ENCODE data around the gene NPAS3.

- TF ChIP-seq CTCF (IDR thresholded peaks at IDR 0.05; ENCODE audit: low read depth, low read length, missing input control), result no peak
- TF ChIP-seq SP1 (IDR thresholded peaks at IDR 0.05), result no peak
- TF ChIP-seq TAF1 (conservative IDR thresholded peaks at IDR 0.05), result no peak
- no peak for TF ChIP-seq YY1 (IDR thresholded peaks at IDR 0.05)
- no peak for TF ChIP-seq ATF3 (IDR thresholded peaks at IDR 0.05)
- TF ChIP-seq ZBTB33 (IDR thresholded peaks at IDR 0.05), result no peak
- no peak for TF ChIP-seq MAX (IDR thresholded peaks at IDR 0.05)
- TF ChIP-seq REST (IDR thresholded peaks at IDR 0.05), result no peak
- TF ChIP-seq GABPA (IDR thresholded peaks at IDR 0.05 in 1 of 2, conservative IDR thresholded peaks at IDR 0.05 in 1 of 2), result no peak
- TF ChIP-seq RXRA (IDR thresholded peaks at IDR 0.05), result no peak
Observed at GRCh38 chr14:33404964-33405574, 466.4 kb downstream of the NPAS3 start.

Measured in liver (tissue), 3 donors.